Spleen (tissue), 11 donors: ENCODE measurements around the gene ADIPOR2. TPM values are rescaled to one million over a fixed set of nuclear protein-coding genes. Genes with fewer than 3 reads are reported as not detected.

Experiments used
- DNase-seq: peaks from one replicate; pipeline ENCODE4 v3.0.0-alpha.2; 2020
- H3K27ac ChIP-seq, 8 donors: fragments of 200-600 bp; sonication (generic) in 7 of 8; 1 replicate in 4 of 8; 2 replicates in 4 of 8; pipeline versions ENCODE4 v1.5.0 to v1.8.0; 2016 to 2021; ENCODE audit warnings: inconsistent platforms in 4 of 8, mild to moderate bottlenecking in 4 of 8, moderate library complexity in 1 of 8
- H3K27me3 ChIP-seq, 7 donors: fragments of 200-600 bp; sonication (generic) in 6 of 7; replicated peaks in 1 of 7; 1 replicate in 4 of 7; 2 replicates in 3 of 7; pipeline versions ENCODE4 v1.5.0 to v1.8.0; 2016 to 2021; ENCODE audit warnings: inconsistent platforms in 3 of 7, mild to moderate bottlenecking in 1 of 7
- H3K36me3 ChIP-seq, 6 donors: fragments of 200-600 bp; sonication (generic) in 5 of 6; 1 replicate in 4 of 6; 2 replicates in 2 of 6; pipeline versions ENCODE4 v1.5.0 to v1.8.0; 2016 to 2021; ENCODE audit warnings: inconsistent platforms in 2 of 6
- H3K4me1 ChIP-seq, 6 donors: fragments of 200-600 bp; sonication (generic) in 5 of 6; 1 replicate in 3 of 6; 2 replicates in 3 of 6; pipeline versions ENCODE4 v1.5.0 to v1.8.0; 2016 to 2021; ENCODE audit warnings: inconsistent platforms in 3 of 6
- H3K4me3 ChIP-seq, 8 donors: fragments of 200-600 bp; sonication (generic) in 7 of 8; 1 replicate in 4 of 8; 2 replicates in 4 of 8; pipeline versions ENCODE4 v1.5.0 to v1.8.0; 2016 to 2021; ENCODE audit warnings: inconsistent platforms in 4 of 8, mild to moderate bottlenecking in 4 of 8, moderate library complexity in 2 of 8
- H3K9me3 ChIP-seq, 8 donors: fragments of 200-600 bp; sonication (generic) in 7 of 8; 1 replicate in 4 of 8; 2 replicates in 4 of 8; pipeline versions ENCODE4 v1.5.0 to v1.8.0; 2016 to 2021; ENCODE audit warnings: inconsistent platforms in 4 of 8
- POLR2A ChIP-seq, 3 donors: fragments of 450-650 bp; IDR thresholded peaks; one replicate each; pipeline ENCODE4 v1.5.1; 2017; ENCODE audit warnings: antibody characterized with exemption in 3 of 3, mild to moderate bottlenecking in 1 of 3
- POLR2AphosphoS5 ChIP-seq, 3 donors: sonication (generic); formaldehyde crosslinking; IDR thresholded peaks; one replicate each; pipeline ENCODE4 v1.5.1; 2017; ENCODE audit warnings: antibody characterized with exemption in 3 of 3
- WGBS, 5 donors: extraction: QIAGEN DNeasy Blood & Tissue Kit in 3 of 5; methylation state at CpG; one replicate each; pipeline versions ENCODE4 v1.1.5 to v1.1.7; 2013 to 2018; 5-methylcytosine and 5-hydroxymethylcytosine counted together
- intact Hi-C: fragments of 100-400 bp; cut with DNase I; formaldehyde crosslinking; loops from one replicate; pipeline ENCODE4 v1.15.0; 2023; ENCODE audit warnings: low total_unique reads
- polyA plus RNA-seq, 3 donors: library from polyadenylated mRNA; stranded (reverse); fragments of 200-250 nt; gene quantifications; one replicate each; pipeline ENCODE4 v1.2.1, GENCODE V29; 2013
- total RNA-seq, 7 donors: library from RNA; depleted of rRNA in 3 of 7; stranded (reverse); fragments of >200 nt in 3 of 7; fragmentation: NEBNext Ultra II Directional in 4 of 7; extraction: Animal tissue kit (Norgen Biotek cat#: 25700) in 4 of 7; gene quantifications; one replicate each; pipeline versions ENCODE4 v1.1.0 to v1.2.1, GENCODE V29; 2016 to 2021
- TF ChIP-seq, protein P1 (sequence below), 11 experiments: fragments of 200-600 bp in 7 of 11; fragments of 450-650 bp in 4 of 11; sonication (generic) in 4 of 11; IDR thresholded peaks in 8 of 11; conservative IDR thresholded peaks in 3 of 11; 1 replicate in 7 of 11; 2 replicates in 4 of 11; pipeline versions ENCODE4 v1.4.0 to v1.8.0; 2016 to 2021; ENCODE audit warnings: antibody characterized with exemption in 11 of 11, inconsistent platforms in 4 of 11, mild to moderate bottlenecking in 1 of 11
- donor health status: healthy with polysubstance abuse.
- donor health status: DM: no; HTN: no; CAD: no; lungs with moderate emphysema.
- donor health status: DM: no; HTN: no; CAD: no.
- donor health status: Bipolar disorder and iron deficiency.
- donor health status: healthy.
- donor health status: DM: no; HTN: no; CAD: no.
- donor health status: DM: yes; HTN: yes; CAD: no.

Gene ADIPOR2
- total and polyA plus RNA-seq, 10 donors = 12.9 to 43.7 (median 38.8) TPM

DNA sequence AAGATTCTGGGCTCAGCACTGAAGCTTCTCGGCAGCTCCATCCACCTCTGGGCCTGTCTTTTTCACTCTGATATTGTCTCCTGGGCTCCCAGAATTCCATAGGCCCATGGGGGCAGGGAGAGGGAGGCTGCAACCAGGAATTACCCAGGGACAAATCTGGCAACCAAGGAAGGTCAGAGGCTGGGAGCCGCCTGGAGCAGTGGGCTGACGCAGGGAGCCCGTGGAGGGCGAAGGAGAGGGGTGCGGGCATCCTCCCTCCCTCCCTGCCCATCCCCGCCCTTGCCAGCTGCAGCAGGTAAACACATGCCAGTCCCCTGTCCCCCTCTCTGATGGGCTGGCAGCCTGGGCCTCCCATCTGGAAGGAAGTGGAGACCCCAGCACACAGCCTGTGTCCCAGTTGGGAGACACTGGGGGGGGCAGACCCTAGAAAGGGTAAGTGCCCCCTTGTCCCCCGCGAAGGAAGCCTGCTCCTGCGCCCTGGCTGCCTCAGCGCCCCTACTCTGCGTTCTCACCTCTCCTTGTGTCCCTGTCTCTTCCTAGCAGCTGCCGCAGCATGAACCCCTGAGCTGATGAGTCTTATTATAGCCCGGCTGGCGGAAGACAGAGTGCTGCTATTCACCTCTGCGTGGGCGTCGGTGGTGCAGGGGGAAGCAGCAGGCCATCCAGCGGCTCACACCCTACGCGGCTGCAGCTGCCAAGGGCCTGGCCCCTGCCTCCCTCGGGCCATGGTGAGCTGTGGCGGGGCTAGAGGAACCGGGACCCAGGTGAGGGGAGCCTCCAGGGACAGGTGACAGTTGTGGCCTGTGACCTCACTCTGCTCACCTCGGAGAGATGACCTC, 136.2 kb downstream of the ADIPOR2 start:
- no peaks in the 10 kb centered on the region for H3K36me3 ChIP-seq
- no peaks in the 10 kb centered on the region for H3K9me3 ChIP-seq
- intact Hi-C loops = no loop called here
- H3K4me1 ChIP-seq = peaks cover 0 to 3% (median 0%) of the 10 kb centered on the region in 6 donors
- no peak for DNase-seq
- H3K27ac ChIP-seq = no peak overlapping the region
- H3K4me3 ChIP-seq = no peak overlapping the region
- H3K27me3 ChIP-seq = peaks cover 0 to 82% (median 26%) of the 10 kb centered on the region in 7 donors
- TF ChIP-seq POLR2AphosphoS5 (IDR thresholded peaks at IDR 0.05) = no peak
- TF ChIP-seq, protein P1, sequence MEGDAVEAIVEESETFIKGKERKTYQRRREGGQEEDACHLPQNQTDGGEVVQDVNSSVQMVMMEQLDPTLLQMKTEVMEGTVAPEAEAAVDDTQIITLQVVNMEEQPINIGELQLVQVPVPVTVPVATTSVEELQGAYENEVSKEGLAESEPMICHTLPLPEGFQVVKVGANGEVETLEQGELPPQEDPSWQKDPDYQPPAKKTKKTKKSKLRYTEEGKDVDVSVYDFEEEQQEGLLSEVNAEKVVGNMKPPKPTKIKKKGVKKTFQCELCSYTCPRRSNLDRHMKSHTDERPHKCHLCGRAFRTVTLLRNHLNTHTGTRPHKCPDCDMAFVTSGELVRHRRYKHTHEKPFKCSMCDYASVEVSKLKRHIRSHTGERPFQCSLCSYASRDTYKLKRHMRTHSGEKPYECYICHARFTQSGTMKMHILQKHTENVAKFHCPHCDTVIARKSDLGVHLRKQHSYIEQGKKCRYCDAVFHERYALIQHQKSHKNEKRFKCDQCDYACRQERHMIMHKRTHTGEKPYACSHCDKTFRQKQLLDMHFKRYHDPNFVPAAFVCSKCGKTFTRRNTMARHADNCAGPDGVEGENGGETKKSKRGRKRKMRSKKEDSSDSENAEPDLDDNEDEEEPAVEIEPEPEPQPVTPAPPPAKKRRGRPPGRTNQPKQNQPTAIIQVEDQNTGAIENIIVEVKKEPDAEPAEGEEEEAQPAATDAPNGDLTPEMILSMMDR (IDR thresholded peaks at IDR 0.05 in 8 of 11, conservative IDR thresholded peaks at IDR 0.05 in 3 of 11) = no peak
- WGBS, 5 donors = 64 to 81% (median 69%) methylated on average over 14 to 25 of the region's 25 CpGs

DNA sequence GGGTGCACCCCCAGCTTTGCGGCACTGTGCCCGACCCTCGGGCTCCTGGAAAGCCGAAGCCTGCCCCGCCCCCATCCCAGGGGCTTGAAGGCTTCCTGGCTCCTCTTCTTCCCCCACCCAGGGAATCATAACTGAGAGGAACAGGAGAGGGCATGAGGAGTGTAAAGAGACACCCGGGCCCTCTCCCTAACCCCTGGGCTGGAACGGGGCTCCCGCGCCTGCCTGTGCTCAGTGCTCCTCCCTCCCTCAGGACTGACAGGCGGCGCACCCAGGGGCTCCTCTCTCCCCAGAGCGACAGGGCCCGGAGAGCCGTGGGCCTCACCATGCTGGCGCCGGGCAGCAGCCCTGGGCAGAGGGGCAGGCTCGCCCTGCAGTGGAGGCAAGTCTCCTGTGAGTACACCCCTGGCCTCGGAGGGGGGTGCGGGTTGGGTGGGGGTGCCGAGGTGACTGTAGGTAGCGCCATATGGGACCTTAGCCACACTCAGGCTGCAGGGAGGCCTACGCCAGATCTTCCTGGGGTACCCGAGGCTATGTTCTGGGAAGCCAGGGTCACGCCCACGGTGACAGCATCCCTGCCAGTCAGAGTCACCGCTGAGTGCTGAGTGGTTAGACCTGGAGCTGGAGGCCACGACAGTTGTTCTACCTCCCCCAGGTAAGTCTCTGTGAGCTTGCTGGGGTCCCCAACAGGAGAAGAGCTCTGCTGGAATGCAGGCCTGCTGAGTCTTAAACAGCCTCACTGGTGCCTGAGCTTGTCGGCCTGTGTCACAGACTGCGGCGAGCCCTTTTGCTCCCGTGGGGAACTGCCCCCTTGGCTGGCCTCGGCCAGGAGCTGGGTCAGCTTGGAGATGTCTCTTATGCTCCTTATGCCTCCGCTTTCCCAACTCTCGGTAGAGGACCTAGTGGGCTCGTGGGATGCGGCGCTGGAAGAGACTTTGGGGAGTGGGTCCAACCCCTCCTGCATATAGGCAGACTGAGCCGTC, 137.2 kb downstream of the ADIPOR2 start:
- 84 to 87% (median 87%) methylated on average over 23 to 38 of the region's 38 CpGs for WGBS, 5 donors
- Histone ChIP-seq H3K4me1 (peaks cover 0 to 3% (median 0%) of the 10 kb centered on the region in 6 donors), H3K9me3 (no peaks in the 10 kb centered on the region), H3K27ac (no peak overlapping the region), H3K4me3 (no peak overlapping the region), H3K36me3 (no peaks in the 10 kb centered on the region), H3K27me3 (peaks cover 0 to 82% (median 18%) of the 10 kb centered on the region in 7 donors)
- peak; percentile 71 for DNase-seq
- intact Hi-C loops = no loop called here
- TF ChIP-seq POLR2A (IDR thresholded peaks at IDR 0.05) (no peak), POLR2AphosphoS5 (IDR thresholded peaks at IDR 0.05) (no peak)
- TF ChIP-seq, protein P1 (IDR thresholded peaks at IDR 0.05 in 8 of 11, conservative IDR thresholded peaks at IDR 0.05 in 3 of 11) = no peak

DNA sequence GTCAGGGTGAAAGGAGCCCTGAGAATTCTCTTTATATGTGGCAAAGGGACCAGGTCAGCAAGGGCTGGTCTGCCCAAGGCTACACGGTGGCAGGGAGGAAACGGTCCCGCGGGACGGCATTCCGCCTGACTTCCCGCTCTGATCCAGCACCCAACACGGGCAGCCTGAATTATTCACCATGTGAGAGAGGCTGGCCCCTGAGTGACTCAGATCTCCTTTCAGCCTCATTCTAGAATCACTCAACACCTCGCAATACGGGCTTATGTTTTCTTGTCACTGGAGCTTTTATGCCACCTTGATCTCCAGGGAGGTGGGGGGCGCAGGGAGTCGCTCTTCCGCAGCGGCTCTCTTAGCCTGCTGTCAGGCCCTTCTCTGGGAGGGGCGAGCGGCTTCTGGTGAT, 138.0 kb downstream of the ADIPOR2 start:
- Histone ChIP-seq H3K27ac (no peak overlapping the region), H3K27me3 (peaks cover 0 to 82% (median 18%) of the 10 kb centered on the region in 7 donors), H3K4me1 (peaks cover 0 to 3% (median 0%) of the 10 kb centered on the region in 6 donors), H3K9me3 (no peaks in the 10 kb centered on the region), H3K36me3 (no peaks in the 10 kb centered on the region), H3K4me3 (no peak overlapping the region)
- peak; percentile 52 for DNase-seq
- 74 to 87% (median 85%) methylated on average over 16 of the region's 16 CpGs for WGBS, 5 donors
- TF ChIP-seq POLR2AphosphoS5 (IDR thresholded peaks at IDR 0.05) = no peak
- no peak for TF ChIP-seq POLR2A (IDR thresholded peaks at IDR 0.05)
- TF ChIP-seq, protein P1 (IDR thresholded peaks at IDR 0.05 in 8 of 11, conservative IDR thresholded peaks at IDR 0.05 in 3 of 11) = no peak
- intact Hi-C loops = no loop called here
